Colon (tissue), 2 donors: Measurements from ENCODE around the gene DDX42.

Experiments
- FAIRE-seq: peaks from 2 replicates; lab custom pipeline; 2012; peaks lifted over from hg19 to GRCh38; lab: Jason Lieb, UNC
- donor health status: control.
- donor health status: control.

The DDX42 gene

GRCh38 chr17:63774141-63774968 lies at the start of gene DDX42:
Gene DDX42 (plus strand): TSS chr17:63774170. CDS start chr17:63787050, 12,880 bp downstream.
- FAIRE-seq, result no peak

GRCh38 chr17:63735691-63736090 lies 38.3 kb upstream of the DDX42 start:
- FAIRE-seq, result no peak

- no peak for FAIRE-seq
Measured at GRCh38 chr17:63740464-63741142, 33.4 kb upstream of the DDX42 start.

- no peak for FAIRE-seq
Measured at GRCh38 chr17:63741143-63741407, 32.9 kb upstream of the DDX42 start.

GRCh38 chr17:63741408-63742173 lies 32.4 kb upstream of the DDX42 start, which contains the start of gene STRADA:
Gene STRADA (minus strand): TSS chr17:63741799. CDS start chr17:63728369, 13,430 bp downstream.
- no peak for FAIRE-seq

- FAIRE-seq, result no peak
Measured at GRCh38 chr17:63751806-63752205, 22.2 kb upstream of the DDX42 start.

GRCh38 chr17:63752707-63753106 lies 21.3 kb upstream of the DDX42 start:
- FAIRE-seq, result no peak

- no peak for FAIRE-seq
Measured at GRCh38 chr17:63753215-63753614, 20.8 kb upstream of the DDX42 start.

GRCh38 chr17:63754046-63754445 lies 19.9 kb upstream of the DDX42 start:
- FAIRE-seq, result no peak

GRCh38 chr17:63758428-63758827 lies 15.5 kb upstream of the DDX42 start:
- FAIRE-seq, result no peak

GRCh38 chr17:63760771-63761539 lies 13.0 kb upstream of the DDX42 start:
- no peak for FAIRE-seq

- FAIRE-seq, result no peak
Measured at GRCh38 chr17:63762161-63763078, 11.6 kb upstream of the DDX42 start.

GRCh38 chr17:63764716-63765115 lies 9.3 kb upstream of the DDX42 start:
- FAIRE-seq, result no peak

GRCh38 chr17:63766754-63767153 lies 7.2 kb upstream of the DDX42 start:
- FAIRE-seq, result no peak

- FAIRE-seq, result no peak
Measured at GRCh38 chr17:63768433-63768832, 5.5 kb upstream of the DDX42 start.

- FAIRE-seq, result no peak
Measured at GRCh38 chr17:63772801-63773271, 1.1 kb upstream of the DDX42 start.

GRCh38 chr17:63773272-63774140 lies 464 bp upstream of the DDX42 start, which contains the start of gene CCDC47:
Gene CCDC47 (minus strand): TSS chr17:63773597. CDS start chr17:63766175, 7,422 bp downstream.
- FAIRE-seq, result peak; percentile 84

- FAIRE-seq, result no peak
Measured at GRCh38 chr17:63774969-63775265, 947 bp downstream of the DDX42 start.

GRCh38 chr17:63775420-63775819 lies 1.4 kb downstream of the DDX42 start:
- FAIRE-seq, result no peak

- no peak for FAIRE-seq
Measured at GRCh38 chr17:63780507-63780906, 6.5 kb downstream of the DDX42 start.
